ENCODE measurements around the gene ANKRD63.

Gene ANKRD63

DNA sequence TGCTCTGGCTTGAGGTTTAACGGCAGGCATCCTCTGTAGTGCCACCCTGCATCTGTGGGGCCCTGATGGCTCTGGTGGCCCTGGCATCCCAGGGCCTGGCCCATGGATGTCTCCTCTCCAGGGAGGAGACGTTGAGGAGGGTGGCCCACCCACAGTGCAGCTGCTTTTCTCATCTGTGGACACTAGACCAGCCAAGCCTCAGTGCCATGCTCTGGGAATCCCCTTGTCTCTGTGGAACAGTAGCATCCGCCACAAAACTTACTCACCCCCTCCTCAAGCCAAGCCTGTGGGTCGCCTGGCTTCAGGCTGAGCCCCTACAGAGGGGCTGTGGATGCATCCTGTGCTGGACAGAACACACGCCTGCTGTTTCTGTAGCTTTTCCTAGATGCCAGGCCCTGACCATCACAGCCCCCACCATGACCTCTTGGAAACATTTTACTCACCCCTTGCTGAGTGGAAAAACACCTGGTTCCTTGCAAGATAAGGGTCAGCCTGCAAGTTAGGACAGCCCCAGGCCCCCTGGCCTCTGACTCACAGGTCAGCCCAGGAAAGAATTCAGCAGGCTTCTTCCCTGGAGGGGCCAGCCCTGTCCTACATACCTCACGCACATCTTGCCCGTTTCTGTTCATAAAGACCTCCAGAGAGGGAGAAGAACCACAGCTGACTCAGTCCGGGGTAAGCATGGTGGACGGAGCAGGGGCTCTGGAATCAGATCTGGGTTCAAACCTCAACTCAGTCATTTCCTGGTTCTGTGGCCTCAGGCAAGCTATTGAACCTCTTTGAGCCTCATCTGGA lies 25.0 kb downstream of the ANKRD63 start:
- no peak for DNase-seq (ENCODE audit: low read depth)

DNA sequence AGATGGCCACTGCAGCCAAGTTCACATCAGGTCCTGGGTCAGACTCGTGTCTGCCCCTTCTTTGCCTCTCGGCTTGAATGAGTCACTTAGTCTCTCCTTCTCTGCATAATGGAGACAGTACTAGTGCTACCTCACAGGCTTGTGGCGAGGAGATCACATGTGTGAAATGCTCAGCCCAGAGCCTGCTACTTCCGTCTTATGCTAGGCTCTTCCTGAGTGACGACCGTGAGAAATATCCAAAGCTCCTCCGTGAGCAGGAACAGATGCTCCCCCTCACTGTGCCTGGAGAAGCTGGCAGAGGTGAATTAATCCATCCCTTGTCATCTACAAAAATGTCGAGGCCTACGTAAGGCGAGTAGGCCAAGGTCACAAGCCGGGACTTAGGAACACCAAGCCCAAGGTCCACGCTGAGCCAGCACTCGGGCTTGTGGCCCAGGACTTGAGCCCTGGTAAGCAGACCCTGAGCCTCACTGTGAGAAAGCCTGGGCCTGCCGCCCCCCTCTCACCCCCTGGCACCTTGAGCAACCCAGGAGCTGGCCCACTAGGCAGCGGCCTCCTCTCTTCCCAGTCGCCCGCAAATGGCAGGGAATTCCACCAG lies 26.1 kb downstream of the ANKRD63 start:
- no peak for DNase-seq (ENCODE audit: low read depth)

DNA sequence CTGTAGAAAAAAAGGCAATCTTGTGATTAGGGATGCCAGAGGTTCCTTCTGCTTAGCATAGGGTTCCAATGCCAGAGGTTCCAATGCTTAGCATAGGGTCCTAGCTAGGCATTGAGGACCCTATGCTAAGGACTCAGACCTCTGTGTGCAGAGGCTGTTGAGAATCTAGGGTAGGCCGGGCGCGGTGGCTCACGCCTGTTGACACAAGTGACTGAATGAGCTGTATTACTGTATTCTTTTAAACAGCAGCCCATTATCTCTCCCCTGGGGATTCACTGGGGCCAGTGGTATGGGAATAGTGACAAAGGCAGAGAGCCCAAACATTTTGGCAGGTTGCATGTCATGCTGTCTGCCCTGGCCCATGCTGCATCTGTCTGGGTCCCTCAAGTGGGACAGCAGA lies 27.8 kb downstream of the ANKRD63 start:
- DNase-seq (ENCODE audit: low read depth): no peak

DNA sequence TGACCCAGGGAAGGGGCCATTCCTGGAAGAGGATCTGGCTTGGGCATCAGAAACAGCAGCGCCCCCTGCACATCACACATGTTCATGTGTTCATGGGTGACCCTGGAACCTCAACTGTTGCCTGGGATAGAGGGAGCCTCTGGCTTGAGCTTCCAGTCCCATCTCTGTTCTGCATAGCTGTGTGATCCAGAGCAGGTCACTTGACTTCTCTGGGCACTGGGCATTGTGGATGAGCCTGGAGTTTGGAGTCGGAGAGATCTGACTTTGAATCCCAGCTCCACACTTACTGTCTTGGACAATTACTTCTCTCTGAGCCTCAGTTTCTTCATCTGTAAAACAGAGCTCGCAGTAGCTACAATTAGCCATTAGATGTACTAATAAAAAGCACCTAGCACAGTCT lies 28.4 kb downstream of the ANKRD63 start:
- DNase-seq (ENCODE audit: low read depth): no peak

DNA sequence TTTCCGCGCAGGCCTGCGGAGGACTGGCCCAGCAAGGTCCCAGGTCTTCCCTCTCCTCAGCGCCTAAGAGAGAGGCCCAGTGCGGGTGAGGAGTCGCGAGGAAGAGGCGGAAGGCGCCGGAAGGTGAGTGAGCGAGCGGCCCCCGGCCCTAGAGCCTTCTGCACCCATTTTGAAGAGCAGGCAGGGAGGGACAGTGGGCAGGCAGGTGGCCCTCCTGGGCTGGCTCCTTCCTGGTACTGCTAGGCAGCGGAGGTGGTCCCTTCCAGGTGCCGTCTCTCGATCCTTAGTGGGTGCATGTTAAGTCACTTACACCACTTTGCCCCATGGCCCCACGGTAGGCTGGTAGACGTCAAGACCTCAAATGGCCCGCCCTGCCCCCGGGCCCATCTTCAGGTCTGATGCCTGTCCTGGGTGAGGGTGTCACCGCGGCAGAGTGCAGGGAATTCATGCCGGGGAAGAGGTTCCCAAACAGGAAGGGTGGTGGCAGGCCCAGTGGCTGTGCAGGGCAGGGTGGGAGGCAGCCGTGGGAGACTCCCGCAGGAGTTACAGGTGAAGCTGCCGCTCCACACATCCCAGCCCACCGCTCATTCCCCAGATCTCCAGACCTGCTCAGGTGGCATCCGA lies 29.6 kb downstream of the ANKRD63 start:
- no peak for DNase-seq (ENCODE audit: low read depth)

DNA sequence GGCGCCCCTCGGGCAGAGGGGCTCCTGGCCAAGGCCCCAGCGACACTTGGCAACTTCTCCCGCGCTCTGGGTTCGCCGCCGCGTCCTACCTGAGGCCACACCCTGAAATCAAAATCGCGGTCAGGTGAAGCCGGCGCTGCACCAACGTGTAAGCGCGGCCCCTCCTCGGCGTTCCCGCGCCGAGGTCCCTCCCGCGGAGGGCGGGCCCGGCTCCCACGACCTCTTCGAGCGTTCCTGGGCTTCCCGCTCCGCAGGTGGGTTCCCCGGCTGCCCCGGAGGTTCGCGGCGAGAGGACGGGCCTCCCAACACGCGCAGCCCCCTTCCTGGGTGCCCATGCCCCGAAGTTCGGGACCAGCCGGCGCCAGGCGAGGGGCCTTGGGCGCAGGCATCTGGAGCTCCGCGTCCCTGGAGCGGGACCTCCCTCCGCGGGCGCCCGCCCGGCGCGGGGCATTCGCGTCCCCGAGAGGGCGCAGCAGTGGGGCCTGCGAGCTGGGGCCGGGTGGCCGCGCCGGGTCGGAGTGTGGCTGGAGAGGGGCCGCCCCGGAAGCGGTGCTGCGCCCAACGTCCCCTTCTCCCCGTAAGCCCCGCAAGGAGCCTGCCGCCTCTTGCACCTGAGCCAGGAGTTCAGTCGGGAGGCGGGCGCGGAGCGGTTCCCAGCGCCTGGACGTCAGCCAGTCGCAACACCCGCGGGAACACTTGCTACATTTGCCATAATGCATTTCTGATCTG lies 30.3 kb downstream of the ANKRD63 start:
- no peak for DNase-seq (ENCODE audit: low read depth)

DNA sequence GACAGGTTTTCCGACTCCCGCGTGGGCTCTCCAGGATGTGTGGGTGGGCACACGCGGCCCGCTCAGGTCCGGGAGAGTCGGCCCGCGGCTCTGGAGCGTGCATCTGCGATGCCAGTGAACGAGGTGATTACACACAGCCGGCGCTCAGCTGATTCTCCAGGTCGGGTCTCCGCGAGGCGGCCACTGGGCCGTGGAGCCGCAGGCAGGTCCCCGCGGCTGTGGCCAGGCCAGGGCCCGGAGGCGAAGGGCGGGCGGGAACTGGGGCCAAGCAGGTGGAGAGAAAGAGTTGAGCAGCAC lies 30.8 kb downstream of the ANKRD63 start:
- no peak for DNase-seq (ENCODE audit: low read depth)

DNA sequence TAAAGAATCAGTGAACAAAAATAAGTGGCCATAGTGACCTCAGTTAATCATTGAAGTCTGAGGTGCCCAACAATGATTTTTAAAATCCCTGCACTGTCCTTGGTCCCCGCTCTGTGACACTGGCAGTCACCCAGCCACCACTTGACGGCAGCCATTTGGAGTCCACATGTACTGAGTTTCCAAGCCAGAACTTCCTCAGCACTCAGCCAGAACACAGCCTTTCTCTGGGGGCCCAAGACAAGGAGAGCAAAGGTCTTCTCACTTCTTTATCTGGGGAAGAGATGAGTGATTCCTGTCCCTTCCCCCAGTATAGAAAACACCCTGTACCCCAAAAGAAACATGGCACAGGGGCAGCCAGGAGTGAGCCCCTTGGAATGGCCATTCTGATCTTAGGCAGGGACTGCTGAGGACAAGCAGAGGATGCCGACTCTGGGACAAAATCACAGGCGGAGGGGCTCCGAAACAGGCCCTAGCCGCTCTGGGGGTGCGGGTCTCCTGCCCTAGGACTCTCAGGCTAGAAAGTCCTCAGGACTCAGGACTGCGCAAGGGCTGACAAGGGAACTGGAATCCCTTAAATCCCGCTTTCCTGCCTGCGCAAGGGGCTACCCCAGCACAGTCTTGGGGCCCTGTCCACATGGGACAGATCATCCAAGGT lies 31.3 kb downstream of the ANKRD63 start:
- no peak for DNase-seq (ENCODE audit: low read depth)

DNA sequence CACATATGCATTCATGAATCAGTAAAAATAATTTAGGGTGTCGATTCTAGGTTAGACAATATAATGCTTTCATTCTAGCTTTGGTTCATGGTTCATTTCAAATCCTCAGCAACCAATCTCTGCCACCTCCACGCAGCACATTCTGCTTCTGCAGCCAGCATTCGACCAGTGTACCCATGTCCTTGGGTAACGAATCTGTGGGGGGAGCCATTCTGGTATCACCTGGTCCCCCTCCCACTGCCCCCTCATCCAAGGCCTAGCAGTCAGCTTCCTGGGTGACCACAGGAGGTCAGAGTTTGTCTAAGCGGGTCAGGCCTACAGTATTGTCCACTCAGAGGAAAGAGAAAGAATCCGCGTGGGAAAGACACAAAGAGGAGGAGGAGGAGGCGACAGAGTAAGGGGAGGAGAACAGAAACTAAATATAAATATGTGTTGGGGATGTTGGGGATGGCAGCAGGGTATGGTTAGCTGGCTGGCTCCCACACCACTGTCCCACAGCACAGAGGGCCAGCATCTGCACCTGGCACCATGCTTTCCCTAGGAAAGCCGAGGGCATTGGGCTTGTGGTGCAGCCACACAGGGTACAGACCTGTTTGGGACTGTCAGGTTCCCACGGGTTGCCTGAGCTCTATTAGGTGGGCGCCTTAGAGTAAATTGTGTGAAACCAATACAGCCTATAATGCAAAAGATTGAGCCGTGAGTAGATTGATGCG lies 31.9 kb downstream of the ANKRD63 start:
- DNase-seq (ENCODE audit: low read depth): no peak

DNA sequence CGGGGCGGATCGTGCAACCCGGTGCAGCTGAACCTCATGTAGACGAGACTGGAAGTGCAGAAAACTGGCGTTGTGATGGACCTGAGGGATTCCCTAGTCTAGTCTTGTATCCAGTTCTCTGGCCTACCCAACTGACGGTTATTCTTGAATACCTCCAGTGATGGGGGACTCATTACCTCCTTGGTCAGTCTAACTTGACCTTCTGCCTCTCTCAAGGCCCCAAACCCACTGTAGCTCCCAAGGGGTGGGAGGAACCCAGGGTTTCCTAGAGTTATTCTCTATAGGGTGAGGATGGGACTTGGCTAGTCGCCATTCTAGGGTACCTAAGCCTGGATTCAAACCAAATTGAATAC lies 32.6 kb downstream of the ANKRD63 start:
- DNase-seq (ENCODE audit: low read depth): no peak

DNA sequence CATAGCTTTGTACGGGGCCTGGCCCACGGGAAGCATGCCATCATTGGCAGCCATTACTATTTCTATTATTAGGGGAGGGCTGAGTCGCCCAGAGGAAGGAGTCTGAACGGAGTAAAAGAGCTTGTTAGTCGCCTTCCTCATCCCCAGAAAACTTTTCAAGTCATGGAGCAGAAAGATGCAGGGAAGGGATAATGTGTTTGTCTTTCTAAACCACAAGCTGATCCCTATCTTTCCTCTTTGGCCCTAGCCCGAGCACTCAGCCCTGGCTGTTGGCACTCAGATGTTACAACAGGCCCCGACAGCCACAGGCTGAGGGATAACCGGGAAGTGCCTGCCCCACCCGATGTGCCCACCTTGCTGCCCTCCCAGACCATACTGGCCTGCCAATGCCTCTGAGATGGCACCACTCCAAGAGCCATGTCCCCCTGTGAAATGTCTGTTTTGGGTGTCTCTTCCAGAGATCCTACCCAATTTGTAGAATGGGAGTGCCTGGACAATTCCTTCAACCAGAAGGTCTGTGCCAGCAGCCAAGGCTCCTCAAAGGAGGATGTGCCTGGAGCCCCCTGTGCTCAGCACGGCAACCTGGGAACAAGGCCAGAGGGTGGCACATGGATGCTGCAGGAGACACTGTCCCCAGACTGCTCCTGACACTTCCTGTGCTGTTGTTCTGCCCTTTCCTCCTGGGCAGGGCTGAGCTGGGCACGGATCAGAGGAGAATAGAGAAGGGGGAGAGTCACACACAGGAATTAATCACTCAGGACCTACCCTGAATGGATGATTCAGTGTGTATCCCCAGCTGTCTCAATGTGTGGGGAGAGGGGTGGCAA lies 33.2 kb downstream of the ANKRD63 start:
- DNase-seq (ENCODE audit: low read depth): no peak

DNA sequence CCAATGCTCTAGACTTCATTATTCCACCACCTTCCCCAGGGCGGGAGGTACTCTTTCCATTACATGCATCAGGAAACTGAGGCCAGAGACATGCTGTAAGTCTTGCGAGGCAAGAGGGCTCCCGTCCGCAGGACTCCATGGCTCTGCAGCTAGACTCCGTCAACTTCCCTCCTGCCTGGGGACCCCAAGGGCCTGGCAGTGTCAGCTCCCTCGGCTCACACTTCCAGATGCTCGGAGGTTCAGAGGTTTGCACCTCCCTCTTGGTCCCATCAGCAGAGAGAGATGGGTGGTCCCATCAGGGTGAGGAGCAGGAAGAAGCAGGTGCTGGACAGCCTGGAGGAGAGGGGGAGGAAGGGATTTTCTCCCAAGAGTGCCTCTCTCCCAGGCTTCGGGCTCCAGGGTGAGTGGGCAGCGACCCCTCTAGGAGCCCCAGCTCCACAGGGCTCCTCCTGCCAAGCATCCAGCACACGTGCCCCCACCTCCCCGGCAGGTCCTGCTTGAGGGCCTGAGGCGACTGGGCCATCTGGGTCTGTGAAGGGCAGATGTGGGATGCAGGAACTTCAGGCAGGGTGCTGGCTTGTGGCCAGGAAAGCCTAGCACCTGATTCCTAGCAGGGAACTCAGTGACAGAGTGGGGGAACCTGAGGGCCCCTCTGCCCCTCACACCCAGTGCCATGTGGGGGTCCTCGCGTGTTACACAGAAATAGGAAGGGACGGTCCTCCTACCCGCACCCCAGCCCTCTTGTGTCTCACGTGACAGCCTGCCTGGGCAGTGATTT lies 34.7 kb downstream of the ANKRD63 start:
- DNase-seq (ENCODE audit: low read depth): no peak

DNA sequence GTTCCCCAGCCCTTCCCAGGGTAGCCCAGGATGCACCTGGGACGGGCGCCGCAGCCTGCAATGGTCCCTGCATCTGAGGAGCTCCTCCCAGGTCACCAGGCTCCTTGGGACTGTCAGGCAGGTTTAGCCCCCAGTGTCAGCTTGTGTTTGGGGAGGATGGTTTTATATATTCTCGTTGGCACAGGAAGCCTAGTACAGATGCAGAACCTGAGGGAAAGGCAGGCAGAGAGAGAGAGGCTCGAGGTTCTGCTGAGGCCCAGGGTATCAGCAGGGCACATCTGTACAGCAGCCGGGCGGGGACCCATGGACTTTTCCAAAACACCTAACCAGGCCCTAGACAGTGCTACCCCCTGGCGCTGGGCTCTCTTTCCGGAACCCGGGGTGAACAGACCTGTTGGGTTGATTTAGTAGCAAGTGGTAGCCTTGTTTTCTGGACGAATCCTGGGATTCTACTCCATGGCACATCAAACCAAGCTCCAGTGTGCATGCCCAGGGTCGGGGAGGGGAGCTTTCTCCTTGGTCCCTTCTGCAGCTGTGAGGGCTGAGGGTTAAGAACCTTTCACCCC lies 35.4 kb downstream of the ANKRD63 start:
- DNase-seq (ENCODE audit: low read depth): no peak

DNA sequence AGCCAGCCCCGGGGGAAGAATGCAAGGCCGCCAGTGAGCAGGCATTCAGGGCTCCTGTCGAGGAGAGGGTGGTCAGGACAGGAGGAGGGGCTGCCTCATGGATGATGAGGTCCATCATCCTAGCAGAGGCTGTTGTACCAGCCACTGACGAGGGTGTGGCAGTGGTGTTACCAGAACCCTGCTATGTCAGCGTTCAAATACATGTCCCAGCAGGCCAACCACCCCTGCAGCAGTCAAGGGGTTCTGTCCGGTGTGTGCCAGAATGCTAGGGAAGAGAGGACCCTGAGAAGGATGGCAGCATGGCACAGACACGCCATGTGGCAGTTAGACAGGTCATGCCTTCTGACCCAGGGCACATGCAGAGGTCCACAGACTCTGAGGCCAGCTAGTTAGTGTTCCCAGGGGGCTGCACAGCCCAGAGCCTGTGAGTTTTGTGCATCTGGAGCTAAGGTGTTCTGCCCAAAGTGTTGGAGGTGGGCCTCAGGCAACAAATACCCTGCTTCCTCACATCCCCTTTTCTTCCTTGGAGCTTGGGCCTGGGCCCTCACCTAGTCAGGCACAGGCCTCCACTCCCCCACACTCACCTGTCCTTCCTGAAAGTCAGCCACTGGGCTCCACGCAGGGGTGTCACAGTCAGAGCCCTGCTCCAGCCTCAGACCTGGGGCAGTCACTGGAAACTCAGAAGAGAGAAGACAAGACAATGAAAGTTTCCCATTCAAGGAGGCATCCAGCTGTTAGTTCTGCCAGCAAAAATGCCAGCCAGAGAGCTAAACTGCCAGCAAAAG lies 36.2 kb downstream of the ANKRD63 start:
- no peak for DNase-seq (ENCODE audit: low read depth)

DNA sequence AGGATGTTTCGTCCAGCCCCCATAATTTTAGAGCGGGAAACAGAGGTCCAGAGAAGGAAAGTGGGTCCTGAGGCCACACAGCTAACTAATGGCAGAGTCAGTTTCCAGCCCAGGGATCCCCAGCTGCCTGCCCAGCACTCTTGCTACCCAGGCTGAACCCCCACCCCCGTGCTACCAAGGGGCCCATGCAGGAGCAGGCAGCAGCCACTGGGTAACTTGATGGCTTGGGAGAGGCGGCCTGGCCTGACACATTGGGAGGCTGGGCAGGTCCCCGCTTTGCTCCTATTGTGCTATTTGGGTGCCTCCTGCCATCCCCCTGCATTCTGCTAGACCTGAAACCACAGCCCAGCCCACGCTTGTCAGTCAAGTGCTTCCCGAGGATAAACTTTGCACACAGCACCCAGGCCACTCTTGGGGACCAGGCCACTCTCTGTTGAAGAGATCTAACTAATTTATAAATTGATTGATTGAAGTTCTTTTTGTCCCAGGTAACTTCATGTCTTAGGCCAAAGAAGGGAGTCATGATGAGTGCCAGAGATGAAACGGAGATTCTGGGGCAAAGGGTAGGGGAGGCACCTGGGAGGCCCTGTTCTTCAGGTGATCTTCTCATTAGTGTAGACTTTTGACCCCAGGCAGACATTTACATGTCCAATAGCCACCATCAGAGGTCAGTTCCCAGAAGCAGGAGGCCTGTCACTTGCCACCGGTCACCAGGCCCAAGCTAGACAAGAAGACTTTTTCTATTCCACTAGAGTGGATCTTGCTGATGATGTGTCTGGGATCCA lies 37.0 kb downstream of the ANKRD63 start:
- no peak for DNase-seq (ENCODE audit: low read depth)

DNA sequence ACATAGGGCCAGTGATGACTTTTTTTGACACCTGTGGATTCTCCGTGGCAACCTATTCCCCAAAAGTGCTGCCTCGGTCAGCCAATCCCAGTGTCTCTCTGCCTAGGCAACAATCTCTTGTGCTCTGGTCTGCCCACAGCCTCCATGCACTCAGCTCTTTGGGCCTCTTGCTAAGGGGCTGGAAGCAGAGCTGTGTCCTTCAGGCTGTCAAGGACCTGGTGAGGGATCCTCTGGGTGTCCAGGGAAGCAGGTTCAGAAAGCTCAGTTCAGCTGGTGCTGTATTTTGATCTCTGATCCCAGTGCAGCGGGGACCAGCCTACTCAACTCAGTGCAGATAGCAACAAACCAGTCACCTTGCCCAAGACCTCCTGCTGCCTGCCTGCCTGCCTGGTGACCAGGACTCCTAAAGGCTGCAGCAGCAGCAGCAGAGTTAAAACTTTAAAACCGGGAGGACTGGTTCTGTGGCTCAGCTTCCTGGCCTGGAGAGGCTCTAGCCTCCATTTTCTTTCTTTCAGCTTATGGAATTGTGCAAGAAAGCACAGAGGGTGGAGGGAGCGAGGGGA lies 37.8 kb downstream of the ANKRD63 start:
- DNase-seq (ENCODE audit: low read depth): no peak

DNA sequence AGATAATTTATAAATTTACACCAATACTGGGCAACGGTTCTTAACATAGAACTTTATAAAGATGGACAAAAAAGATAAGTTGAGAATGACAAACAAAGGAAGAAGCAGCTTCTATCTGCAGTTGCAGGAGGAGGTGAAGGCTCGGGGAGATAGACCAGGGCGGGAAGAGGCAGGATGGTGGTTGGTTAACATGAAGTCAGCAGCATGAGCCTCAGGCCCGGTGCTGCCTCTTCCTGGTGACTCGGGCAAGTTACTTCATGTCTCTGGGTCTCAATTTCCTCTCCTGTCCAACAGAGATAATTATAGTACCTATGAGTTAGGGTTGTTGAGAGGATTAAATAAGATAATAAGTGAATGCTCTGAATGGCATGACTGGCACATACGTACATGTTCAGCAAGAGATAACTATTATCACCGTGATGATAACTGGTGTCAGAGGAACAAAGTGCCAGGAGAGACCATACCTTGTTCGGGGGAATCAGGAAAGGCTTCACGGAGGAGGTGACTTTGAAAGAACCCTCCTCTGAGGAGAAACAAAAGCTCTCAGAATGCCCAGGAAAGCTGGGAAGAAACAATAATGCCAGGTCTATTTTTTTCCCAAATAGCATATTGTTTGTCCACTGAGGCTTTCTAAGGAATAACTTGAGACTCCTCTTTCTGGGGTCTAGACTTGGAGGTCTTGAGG lies 39.6 kb downstream of the ANKRD63 start:
- no peak for DNase-seq (ENCODE audit: low read depth)
